C4-2B (cell line): ENCODE measurements around the gene MYO1D.

Experiments
- H3K27ac ChIP-seq: fragments of 450-650 bp; 2 replicates; pipeline ENCODE4 v1.5.1; 2017
- ZFX ChIP-seq: fragments of 450-650 bp; IDR thresholded peaks from 2 replicates; pipeline ENCODE4 v1.6.1; 2017
- TF ChIP-seq, protein P1 (sequence below): fragments of 450-650 bp; conservative IDR thresholded peaks from 2 replicates; pipeline ENCODE4 v1.5.1; 2017; ENCODE audit warnings: mild to moderate bottlenecking

Gene MYO1D

DNA sequence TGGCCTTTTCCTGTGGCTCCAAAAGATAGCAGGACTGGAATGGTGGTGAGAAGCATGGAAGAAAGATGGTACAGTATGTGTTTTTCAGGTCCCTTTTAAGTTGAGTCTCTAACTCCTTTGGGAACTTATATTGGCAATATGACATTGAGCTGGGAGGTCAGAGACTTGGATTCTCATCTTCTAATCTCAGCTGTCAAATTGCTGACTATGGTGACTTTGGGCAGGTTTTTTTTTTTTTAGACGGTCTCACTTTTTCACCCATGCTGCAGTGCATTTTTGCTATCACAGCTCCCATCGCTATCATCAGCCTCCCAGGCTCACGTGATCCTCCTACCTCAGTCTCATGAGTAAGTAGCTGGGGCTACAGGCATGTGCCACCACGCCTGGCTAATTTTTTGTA is 405.3 kb downstream of the MYO1D start:
- no peak for TF ChIP-seq ZFX
- TF ChIP-seq, protein P1, sequence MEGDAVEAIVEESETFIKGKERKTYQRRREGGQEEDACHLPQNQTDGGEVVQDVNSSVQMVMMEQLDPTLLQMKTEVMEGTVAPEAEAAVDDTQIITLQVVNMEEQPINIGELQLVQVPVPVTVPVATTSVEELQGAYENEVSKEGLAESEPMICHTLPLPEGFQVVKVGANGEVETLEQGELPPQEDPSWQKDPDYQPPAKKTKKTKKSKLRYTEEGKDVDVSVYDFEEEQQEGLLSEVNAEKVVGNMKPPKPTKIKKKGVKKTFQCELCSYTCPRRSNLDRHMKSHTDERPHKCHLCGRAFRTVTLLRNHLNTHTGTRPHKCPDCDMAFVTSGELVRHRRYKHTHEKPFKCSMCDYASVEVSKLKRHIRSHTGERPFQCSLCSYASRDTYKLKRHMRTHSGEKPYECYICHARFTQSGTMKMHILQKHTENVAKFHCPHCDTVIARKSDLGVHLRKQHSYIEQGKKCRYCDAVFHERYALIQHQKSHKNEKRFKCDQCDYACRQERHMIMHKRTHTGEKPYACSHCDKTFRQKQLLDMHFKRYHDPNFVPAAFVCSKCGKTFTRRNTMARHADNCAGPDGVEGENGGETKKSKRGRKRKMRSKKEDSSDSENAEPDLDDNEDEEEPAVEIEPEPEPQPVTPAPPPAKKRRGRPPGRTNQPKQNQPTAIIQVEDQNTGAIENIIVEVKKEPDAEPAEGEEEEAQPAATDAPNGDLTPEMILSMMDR: no peak
- H3K27ac ChIP-seq: no peak overlapping the region

DNA sequence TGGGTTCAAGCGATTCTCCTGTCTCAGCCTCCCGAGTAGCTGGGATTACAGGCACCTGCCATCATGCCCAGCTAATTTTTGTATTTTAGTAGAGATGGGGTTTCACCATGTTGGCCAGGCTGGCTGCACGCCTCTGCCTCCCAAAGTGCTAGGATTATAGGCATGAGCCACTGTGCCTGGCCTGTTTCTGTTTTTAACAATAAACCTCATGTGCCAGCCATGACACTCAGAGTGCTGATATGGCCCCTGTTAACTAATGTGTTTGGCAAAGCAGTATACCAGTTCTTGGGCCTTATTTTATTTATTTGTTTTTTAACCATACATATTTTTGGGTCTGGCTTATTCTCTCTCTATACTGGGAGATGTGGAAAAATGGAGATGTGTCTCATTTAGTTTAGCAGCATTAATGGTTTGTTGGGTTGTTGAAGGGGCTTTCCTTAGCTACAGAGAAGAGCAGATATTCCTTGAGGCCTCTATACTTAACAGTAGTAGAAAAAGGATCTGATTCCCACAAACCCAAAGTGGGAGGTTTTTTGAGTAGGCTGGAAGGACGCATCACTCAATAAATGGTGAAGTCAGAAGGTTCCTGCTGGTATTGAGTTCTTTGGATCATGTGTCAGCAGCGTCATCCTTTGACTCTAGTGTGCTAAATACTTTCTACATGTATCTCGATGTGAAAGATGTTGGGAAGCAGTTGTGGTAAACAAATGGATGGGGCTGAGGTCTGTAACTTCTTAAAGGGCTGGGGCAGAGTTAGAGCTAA is 406.3 kb downstream of the MYO1D start:
- H3K27ac ChIP-seq: no peak overlapping the region
- TF ChIP-seq, protein P1: no peak
- TF ChIP-seq ZFX: no peak

DNA sequence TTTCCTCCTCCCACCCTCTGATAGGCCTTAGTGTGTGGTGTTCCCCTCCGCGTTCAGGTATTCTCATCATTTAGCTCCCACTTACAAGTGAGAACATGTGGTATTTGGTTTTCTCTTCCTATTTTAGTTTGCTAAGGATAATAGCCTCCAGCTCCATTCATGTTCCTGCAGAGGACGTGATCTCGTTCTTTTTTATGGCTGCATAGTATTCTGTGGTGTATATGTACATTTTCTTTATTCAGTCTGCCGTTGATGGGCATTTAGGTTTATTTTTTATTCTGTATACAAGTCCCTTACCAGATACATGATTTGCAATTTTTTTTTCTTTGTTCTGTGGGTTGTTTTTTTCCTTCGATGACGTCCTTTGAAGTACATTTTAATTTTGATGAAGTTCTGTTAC is 409.0 kb downstream of the MYO1D start:
- H3K27ac ChIP-seq: no peak overlapping the region
- no peak for TF ChIP-seq ZFX
- TF ChIP-seq, protein P1: no peak

DNA sequence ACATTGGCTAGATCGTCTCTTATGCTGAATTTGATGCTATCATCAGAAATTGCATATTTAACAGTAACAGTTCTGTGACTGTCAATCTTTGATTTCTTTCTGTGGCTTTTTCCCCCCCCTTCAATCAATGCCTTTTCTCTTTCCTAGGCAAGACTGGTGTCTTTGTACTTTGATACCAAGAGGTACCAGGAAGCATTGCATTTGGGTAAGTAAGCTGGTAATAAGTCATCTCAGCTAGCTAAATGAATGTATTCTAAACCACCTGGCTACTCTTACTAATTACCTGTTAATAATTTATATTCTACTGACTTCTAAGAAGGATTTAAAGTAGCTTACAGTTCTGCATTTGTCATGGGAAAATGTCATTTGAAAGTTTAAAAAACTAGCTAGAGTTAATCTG is 412.6 kb downstream of the MYO1D start:
- no peak overlapping the region for H3K27ac ChIP-seq
- no peak; the same call in 1 of the 2 replicates for TF ChIP-seq ZFX
- TF ChIP-seq, protein P1: no peak

- H3K27ac ChIP-seq: no peak overlapping the region
- TF ChIP-seq ZFX: no peak
- TF ChIP-seq, protein P1: no peak
Measured at GRCh38 chr17:32463304-32463703, 413.6 kb downstream of the MYO1D start.

DNA sequence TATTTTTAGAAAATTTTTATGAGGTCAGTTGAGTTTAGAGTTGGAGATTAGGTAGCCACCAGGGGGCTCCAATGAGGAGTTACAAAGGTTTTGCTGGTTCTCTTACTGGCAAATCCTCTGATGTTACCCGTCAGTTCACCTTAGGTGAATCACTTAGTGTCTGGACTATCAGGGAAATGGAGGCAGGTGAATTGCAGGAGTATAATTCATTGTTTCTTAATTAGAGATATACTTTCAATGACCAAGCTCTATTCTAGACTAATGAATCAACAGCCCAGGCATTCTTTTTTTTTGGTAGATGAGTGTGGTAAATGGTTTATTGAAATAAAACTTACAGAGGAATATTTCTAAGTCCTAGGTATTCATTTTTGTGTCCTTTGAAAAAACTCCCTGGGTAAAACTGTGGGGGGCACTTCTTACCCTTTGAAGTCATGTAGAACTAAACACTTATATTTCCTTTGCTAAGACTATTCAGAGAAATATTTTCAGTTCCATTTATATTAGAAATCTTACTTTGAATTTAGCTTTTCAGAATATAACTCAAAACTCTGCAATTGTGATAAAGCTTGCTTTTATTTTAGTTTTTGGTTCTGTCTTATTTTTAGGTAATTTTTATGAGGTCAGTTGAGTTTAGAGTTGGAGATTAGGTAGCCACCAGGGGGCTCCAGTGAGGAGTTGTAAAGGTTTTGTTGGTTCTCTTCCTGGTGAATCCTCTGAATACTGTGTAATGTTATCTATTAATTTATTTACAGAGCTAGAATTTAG is 414.9 kb downstream of the MYO1D start:
- TF ChIP-seq, protein P1: peak; percentile 86
- TF ChIP-seq ZFX: no peak
- no peak overlapping the region for H3K27ac ChIP-seq

- TF ChIP-seq, protein P1: no peak
- TF ChIP-seq ZFX: no peak
- H3K27ac ChIP-seq: no peak overlapping the region
Measured at GRCh38 chr17:32461498-32461852, 415.4 kb downstream of the MYO1D start.
